Karpas-422 (cell line): Measurements from ENCODE around the gene PNPLA4. TPM values are rescaled to one million over a fixed set of nuclear protein-coding genes. Genes with fewer than 3 reads are reported as not detected.

Experiments used
- DNase-seq: peaks from one replicate; pipeline ENCODE4 v3.0.0-alpha.2; 2015
- H2AFZ ChIP-seq: fragments of 200-600 bp; sonication (generic); 2 replicates; pipeline ENCODE4 v1.6.1; 2014; ENCODE audit warnings: antibody characterized with exemption, low read length, mixed read lengths
- H3K27ac ChIP-seq: fragments of 200-600 bp; sonication (generic); 2 replicates; pipeline ENCODE4 v1.5.1; 2014; ENCODE audit warnings: mild to moderate bottlenecking, low read length, moderate library complexity
- H3K27me3 ChIP-seq: fragments of 200-600 bp; sonication (generic); 2 replicates; pipeline ENCODE4 v1.6.1; 2014; ENCODE audit warnings: low read length, mixed read lengths
- H3K36me3 ChIP-seq: fragments of 200-600 bp; sonication (generic); 2 replicates; pipeline ENCODE4 v1.6.1; 2014; ENCODE audit warnings: low read length, mixed read lengths; ENCODE audit not compliant: insufficient read depth
- H3K4me1 ChIP-seq: fragments of 200-600 bp; sonication (generic); 2 replicates; pipeline ENCODE4 v1.6.1; 2014; ENCODE audit warnings: mild to moderate bottlenecking, low read length, mixed read lengths
- H3K4me2 ChIP-seq: fragments of 200-600 bp; sonication (generic); 2 replicates; pipeline ENCODE4 v1.6.1; 2014; ENCODE audit warnings: low read length, low read depth, mild to moderate bottlenecking; ENCODE audit not compliant: poor library complexity, severe bottlenecking
- H3K4me3 ChIP-seq: fragments of 200-600 bp; sonication (generic); 2 replicates; pipeline ENCODE4 v1.5.1; 2014; ENCODE audit warnings: mild to moderate bottlenecking, antibody characterized with exemption, low read length, mixed read lengths
- H3K79me2 ChIP-seq: fragments of 200-600 bp; sonication (generic); 2 replicates; pipeline ENCODE4 v1.6.1; 2014; ENCODE audit warnings: mild to moderate bottlenecking, low read length, mixed read lengths
- H3K9ac ChIP-seq: fragments of 200-600 bp; sonication (generic); 2 replicates; pipeline ENCODE4 v1.6.0; 2014; ENCODE audit warnings: low read length
- H3K9me2 ChIP-seq: fragments of 200-600 bp; sonication (generic), shearing (Covaris generic); replicated peaks from 2 replicates; pipeline ENCODE4 v1.6.0; 2014; ENCODE audit warnings: mild to moderate bottlenecking, low read length, moderate library complexity; ENCODE audit not compliant: insufficient read depth
- H3K9me3 ChIP-seq: fragments of 300-700, 200-600 bp; sonication (generic); 2 replicates; pipeline ENCODE4 v1.6.1; 2014; ENCODE audit warnings: low read length, mixed read lengths
- H4K20me1 ChIP-seq: fragments of 200-600 bp; sonication (generic); 2 replicates; pipeline ENCODE4 v1.6.1; 2014; ENCODE audit warnings: mild to moderate bottlenecking, antibody characterized with exemption, low read length, low read depth; ENCODE audit not compliant: insufficient read depth
- total RNA-seq: library from RNA; depleted of rRNA; stranded (reverse); fragments of >200 nt; shearing (Covaris generic); gene quantifications from 2 replicates; pipeline ENCODE4 v1.2.3, GENCODE V29; 2014; ENCODE audit warnings: low replicate concordance; rRNA removed

PNPLA4 gene, protein sequence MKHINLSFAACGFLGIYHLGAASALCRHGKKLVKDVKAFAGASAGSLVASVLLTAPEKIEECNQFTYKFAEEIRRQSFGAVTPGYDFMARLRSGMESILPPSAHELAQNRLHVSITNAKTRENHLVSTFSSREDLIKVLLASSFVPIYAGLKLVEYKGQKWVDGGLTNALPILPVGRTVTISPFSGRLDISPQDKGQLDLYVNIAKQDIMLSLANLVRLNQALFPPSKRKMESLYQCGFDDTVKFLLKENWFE
- 32.9 and 54.9 TPM in 2 replicates for total RNA-seq

DNA sequence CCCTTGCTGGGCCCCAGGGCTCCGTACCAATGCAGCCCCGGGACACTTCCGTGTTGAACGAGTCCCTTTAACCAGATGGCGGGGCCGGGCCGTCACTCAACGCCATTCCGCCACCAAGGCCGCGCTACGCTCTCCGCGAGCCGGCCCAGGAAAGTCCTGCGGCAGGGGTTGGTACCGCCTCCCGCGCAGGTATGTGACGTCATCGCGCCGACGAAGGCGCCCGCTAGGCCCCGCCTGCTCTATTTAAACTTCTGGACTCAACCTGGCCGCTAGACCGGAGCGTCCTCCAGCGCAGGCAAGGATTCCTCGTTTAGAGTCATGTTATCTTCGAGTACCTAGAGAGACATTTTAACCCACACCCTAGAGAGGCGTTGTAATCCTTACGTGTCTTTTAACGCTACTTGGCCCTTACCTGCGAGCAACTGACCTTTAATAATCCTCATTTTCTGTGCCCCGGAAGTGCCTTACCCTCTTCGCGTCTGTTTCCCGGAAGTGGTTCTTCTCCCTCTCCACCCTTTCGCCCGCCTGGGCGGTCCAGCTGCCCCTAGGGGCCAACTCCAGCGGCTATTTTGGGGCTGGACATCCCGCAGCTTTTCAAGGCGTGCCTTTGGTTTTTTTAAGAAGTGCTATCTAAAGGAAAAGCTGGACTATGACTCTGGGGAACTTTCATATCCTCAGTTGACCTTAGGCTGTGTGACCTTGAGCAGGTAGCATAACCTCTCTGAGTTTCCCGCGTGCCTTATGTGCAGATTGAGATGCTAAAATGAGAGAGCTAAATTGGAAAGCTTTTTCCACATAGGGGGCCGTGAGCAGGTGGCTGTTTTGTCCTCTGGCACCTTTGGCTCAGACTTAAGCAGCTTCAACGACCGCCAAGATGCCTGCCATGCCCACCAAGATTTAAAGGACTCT, at the start of gene PNPLA4:
Gene PNPLA4 (minus strand): TSS at position 155 of the 909 bp plus-strand sequence. CDS start 1,294 bp downstream, outside the sequence.
- Histone ChIP-seq H3K36me3 (no peaks in the 10 kb centered on the region), H3K27ac (peak within 1 kb of the TSS; percentile 79), H3K4me3 (peak within 1 kb of the TSS; percentile 95), H3K79me2 (peaks cover 10% of the 10 kb centered on the region), H3K9ac (peak within 1 kb of the TSS; percentile 95), H4K20me1 (no peaks in the 10 kb centered on the region), H3K4me2 (peak within 1 kb of the TSS; percentile 98), H3K9me3 (no peaks in the 10 kb centered on the region), H3K27me3 (no peaks in the 10 kb centered on the region), H3K9me2 (no peaks in the 10 kb centered on the region; the same call in 1 of the 2 replicates), H3K4me1 (peaks cover 42% of the 10 kb centered on the region), H2AFZ (peak within 1 kb of the TSS; percentile 35; the same call in 1 of the 2 replicates)
- DNase-seq = peak; percentile 98

DNA sequence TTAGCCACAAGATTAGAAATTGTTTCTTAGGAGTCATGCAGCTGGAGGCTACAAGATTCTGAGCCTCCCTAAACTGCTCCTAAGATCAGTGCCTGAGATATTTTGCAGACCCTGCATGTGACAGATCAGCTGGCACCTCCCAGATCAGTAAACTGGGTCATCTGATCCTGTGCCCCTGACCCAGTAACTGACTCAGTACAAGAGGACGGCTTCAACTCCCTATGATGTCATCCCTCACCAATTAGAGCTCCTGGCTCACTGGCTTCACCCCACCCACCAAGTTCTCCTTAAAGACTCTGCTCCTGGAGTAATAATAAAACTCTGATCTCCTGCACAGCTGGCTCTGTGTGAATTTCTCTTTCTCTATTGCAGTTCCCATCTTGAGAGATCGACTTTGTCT, 45.4 kb upstream of the PNPLA4 start:
- H3K4me3 ChIP-seq = no peak overlapping the region
- no peaks in the 10 kb centered on the region for H3K9me3 ChIP-seq
- no peaks in the 10 kb centered on the region for H3K9me2 ChIP-seq
- no peak for DNase-seq
- H4K20me1 ChIP-seq = peaks cover 4% of the 10 kb centered on the region; the same call in 1 of the 2 replicates
- no peaks in the 10 kb centered on the region for H3K4me1 ChIP-seq
- no peak overlapping the region for H2AFZ ChIP-seq
- no peak overlapping the region for H3K4me2 ChIP-seq
- H3K27me3 ChIP-seq = no peaks in the 10 kb centered on the region
- no peak overlapping the region for H3K27ac ChIP-seq
- H3K9ac ChIP-seq = no peak overlapping the region
- no peaks in the 10 kb centered on the region for H3K79me2 ChIP-seq
- H3K36me3 ChIP-seq = no peaks in the 10 kb centered on the region

DNA sequence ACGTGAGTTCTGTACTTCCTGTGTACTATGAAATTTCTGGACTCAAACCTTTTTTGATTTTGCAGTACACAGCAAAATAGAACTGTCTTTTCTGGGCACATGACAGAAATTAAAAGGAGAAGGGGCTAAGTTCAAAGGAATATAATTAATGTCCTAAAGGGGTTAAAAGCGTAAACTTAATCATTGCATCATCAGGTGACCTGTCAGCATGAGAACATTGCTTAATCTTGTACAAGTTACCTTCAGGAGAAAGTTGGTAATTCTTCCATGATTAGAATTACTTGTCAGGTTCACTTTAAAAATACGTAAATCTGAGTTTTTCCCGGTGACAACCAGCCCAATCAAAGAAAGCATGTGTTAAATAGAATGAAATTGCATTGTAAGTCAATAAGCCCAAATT, 43.2 kb upstream of the PNPLA4 start:
- Histone ChIP-seq H3K4me1 (no peaks in the 10 kb centered on the region), H3K27ac (no peak overlapping the region), H3K79me2 (no peaks in the 10 kb centered on the region), H3K9ac (no peak overlapping the region), H3K9me2 (no peaks in the 10 kb centered on the region), H3K4me2 (no peak overlapping the region), H2AFZ (no peak overlapping the region), H3K9me3 (no peaks in the 10 kb centered on the region), H3K4me3 (no peak overlapping the region), H3K27me3 (no peaks in the 10 kb centered on the region), H3K36me3 (no peaks in the 10 kb centered on the region), H4K20me1 (0 out of 2 replicates have a peak, but pooled peaks cover 4% of the 10 kb centered on the region)
- no peak for DNase-seq

DNA sequence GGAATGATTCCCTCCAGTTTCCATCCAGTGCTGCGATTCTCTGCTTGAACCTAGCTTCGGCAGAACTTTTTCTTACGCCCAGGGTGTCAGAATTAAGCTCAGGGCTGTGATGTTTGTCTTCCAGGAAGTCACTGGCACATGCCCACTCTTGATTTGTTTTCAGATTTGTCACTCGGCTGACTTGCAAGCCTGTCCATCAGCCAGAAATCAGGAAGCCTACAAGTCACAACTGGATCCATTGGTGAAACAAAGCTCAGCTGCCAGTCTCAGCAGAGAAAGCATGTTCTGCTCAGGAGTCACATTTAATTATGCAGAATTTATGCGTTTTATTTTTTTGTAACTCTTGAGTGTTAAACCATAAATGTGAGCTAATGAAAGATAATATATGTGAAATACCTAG, 38.2 kb upstream of the PNPLA4 start:
- no peaks in the 10 kb centered on the region for H3K9me3 ChIP-seq
- no peak overlapping the region for H3K4me3 ChIP-seq
- H3K4me2 ChIP-seq = no peak overlapping the region
- no peak overlapping the region for H3K9ac ChIP-seq
- no peaks in the 10 kb centered on the region for H3K36me3 ChIP-seq
- H3K9me2 ChIP-seq = no peaks in the 10 kb centered on the region
- H2AFZ ChIP-seq = no peak overlapping the region
- H3K79me2 ChIP-seq = no peaks in the 10 kb centered on the region
- DNase-seq = no peak
- H3K27ac ChIP-seq = no peak overlapping the region
- H3K4me1 ChIP-seq = no peaks in the 10 kb centered on the region
- H3K27me3 ChIP-seq = no peaks in the 10 kb centered on the region; the same call in 1 of the 2 replicates
- H4K20me1 ChIP-seq = peaks cover 26% of the 10 kb centered on the region; the same call in 1 of the 2 replicates

DNA sequence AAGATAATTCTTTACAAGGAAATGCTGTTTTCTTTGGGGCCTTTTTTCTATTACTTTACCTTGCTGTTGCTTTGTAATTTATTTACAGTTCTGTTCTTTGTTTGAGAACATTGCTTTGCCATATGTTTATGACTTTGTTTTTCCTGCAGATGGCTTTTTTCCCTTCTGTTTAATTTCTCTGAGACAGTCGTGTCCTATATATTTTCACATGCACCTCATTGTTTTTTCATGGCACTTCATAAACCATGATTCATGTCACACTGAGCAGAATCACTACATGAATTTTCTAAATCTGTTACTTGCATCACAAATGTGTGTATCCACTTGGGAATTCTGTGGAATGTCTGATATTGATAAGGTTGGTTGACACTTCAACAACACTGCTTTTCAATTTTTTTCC, 33.0 kb upstream of the PNPLA4 start:
- H3K9me2 ChIP-seq = no peaks in the 10 kb centered on the region

DNA sequence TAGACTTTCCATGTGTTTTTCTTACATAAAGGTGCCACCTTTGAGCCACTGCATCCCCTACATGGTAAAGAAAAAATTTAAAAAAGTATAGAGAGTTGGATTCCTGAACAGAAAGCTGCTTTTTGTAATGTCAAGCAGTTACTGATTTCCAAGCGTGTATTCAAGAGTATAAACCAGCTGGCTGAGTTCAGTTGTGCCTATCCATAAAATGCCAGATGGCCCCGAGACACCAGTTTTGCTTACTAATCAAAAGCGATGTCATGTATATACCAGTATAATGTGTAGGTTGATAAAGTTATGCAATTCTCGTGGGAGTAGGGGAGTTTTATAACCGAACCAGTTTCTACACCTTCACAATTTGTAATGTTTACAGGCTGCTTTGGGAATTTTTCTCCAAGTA, 26.2 kb upstream of the PNPLA4 start:
- H3K27me3 ChIP-seq = no peaks in the 10 kb centered on the region
- no peak overlapping the region for H3K4me3 ChIP-seq
- H3K9me3 ChIP-seq = no peaks in the 10 kb centered on the region
- no peak overlapping the region for H3K27ac ChIP-seq
- H3K79me2 ChIP-seq = no peaks in the 10 kb centered on the region
- H3K9ac ChIP-seq = no peak overlapping the region
- no peak for DNase-seq
- H3K36me3 ChIP-seq = no peaks in the 10 kb centered on the region
- no peaks in the 10 kb centered on the region for H3K4me1 ChIP-seq
- H2AFZ ChIP-seq = no peak overlapping the region
- peaks cover 19% of the 10 kb centered on the region; the same call in 1 of the 2 replicates for H4K20me1 ChIP-seq
- H3K9me2 ChIP-seq = no peaks in the 10 kb centered on the region
- no peak overlapping the region for H3K4me2 ChIP-seq

More for the DNA sequence above, 33.0 kb upstream of the PNPLA4 start:
- no peaks in the 10 kb centered on the region for H3K79me2 ChIP-seq
- DNase-seq = no peak
- no peak overlapping the region for H3K9ac ChIP-seq
- H3K4me3 ChIP-seq = no peak overlapping the region
- no peaks in the 10 kb centered on the region for H3K9me3 ChIP-seq
- no peaks in the 10 kb centered on the region for H3K36me3 ChIP-seq
- H3K27ac ChIP-seq = no peak overlapping the region
- H3K4me1 ChIP-seq = no peaks in the 10 kb centered on the region
- peaks cover 30% of the 10 kb centered on the region for H4K20me1 ChIP-seq
- H3K27me3 ChIP-seq = no peaks in the 10 kb centered on the region; the same call in 1 of the 2 replicates
- no peak overlapping the region for H2AFZ ChIP-seq
- H3K4me2 ChIP-seq = no peak overlapping the region

DNA sequence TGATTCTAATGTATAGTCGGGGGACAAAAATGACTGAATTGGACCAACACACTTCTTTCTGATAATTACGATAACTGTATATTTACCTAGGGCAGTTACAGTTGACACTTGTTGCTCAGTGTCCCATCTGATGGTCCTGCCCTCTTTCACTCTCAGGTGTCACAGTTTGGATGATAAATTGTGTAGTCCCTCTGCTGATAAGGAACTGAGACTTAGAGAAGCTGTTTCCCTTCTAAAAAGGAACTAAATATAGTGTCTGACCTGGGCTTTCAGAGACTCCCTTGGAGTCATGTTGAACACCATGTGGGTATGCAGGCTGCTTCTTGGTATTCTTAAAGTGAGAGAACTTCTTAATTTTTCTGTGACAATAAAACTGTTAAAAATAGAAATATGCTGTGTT, 23.7 kb upstream of the PNPLA4 start:
- Histone ChIP-seq H3K4me3 (no peak overlapping the region), H3K36me3 (no peaks in the 10 kb centered on the region), H3K79me2 (no peaks in the 10 kb centered on the region), H2AFZ (no peak overlapping the region), H3K4me2 (no peak overlapping the region), H3K9ac (no peak overlapping the region), H3K27ac (no peak overlapping the region), H3K27me3 (no peaks in the 10 kb centered on the region), H3K4me1 (no peaks in the 10 kb centered on the region), H4K20me1 (peaks cover 28% of the 10 kb centered on the region; the same call in 1 of the 2 replicates), H3K9me3 (no peaks in the 10 kb centered on the region), H3K9me2 (no peaks in the 10 kb centered on the region)
- DNase-seq = no peak

DNA sequence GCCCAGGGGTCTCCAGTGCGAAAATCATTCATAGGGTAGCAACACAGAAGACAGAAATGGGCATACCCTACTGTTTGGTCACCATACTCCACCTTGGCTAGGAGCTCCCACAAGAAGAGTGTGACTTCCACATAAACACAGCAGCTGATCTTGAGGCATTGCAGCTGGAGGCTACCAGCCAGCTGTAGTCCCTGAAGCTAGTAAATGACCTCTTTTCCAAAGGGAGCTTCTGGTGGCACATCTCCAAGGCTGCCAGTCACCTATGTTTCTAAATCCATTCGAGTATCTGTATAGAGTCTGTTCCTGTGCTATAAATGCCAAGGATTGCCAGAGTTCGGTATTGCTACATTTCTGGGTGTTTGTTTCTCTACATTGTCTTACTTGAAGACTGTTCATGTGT, 21.3 kb upstream of the PNPLA4 start:
- Histone ChIP-seq H3K36me3 (no peaks in the 10 kb centered on the region), H3K79me2 (no peaks in the 10 kb centered on the region), H3K4me1 (no peaks in the 10 kb centered on the region), H2AFZ (no peak overlapping the region), H3K9ac (no peak overlapping the region), H4K20me1 (peaks cover 30% of the 10 kb centered on the region; the same call in 1 of the 2 replicates), H3K9me3 (no peaks in the 10 kb centered on the region), H3K4me2 (no peak overlapping the region), H3K27me3 (no peaks in the 10 kb centered on the region), H3K27ac (no peak overlapping the region), H3K4me3 (no peak overlapping the region), H3K9me2 (no peaks in the 10 kb centered on the region)
- DNase-seq = no peak
